SK-N-SH (cell line): ENCODE measurements around the gene STX11.

Experiments
- CHD2 ChIP-seq: fragments of 150-350 bp; IDR thresholded peaks from 2 replicates; pipeline ENCODE4 v1.6.1; 2018; ENCODE audit warnings: low read length; ENCODE audit not compliant: partially characterized antibody
- CTCF ChIP-seq: fragments of 200-600 bp; sonication (generic); IDR thresholded peaks from 2 replicates; pipeline ENCODE4 v1.6.1; 2017; ENCODE audit warnings: antibody characterized with exemption, mild to moderate bottlenecking, moderate library complexity
- MAX ChIP-seq: IDR thresholded peaks from 2 replicates; pipeline ENCODE4 v1.4.0; 2012; ENCODE audit warnings: low read depth
- NFIC ChIP-seq: IDR thresholded peaks from 2 replicates; pipeline ENCODE4 v1.4.0; 2012; ENCODE audit warnings: borderline replicate concordance
- NRF1 ChIP-seq: IDR thresholded peaks from 2 replicates; pipeline ENCODE4 v1.6.1; 2012; ENCODE audit warnings: low read depth, mild to moderate bottlenecking, low read length
- POLR2AphosphoS5 ChIP-seq: IDR thresholded peaks from 2 replicates; pipeline ENCODE4 v1.6.1; 2012; ENCODE audit warnings: low read depth, low read length
- RCOR1 ChIP-seq: fragments of 150-350 bp; IDR thresholded peaks from 2 replicates; pipeline ENCODE4 v1.6.1; 2017; ENCODE audit warnings: antibody characterized with exemption, low read length
- RFX5 ChIP-seq: IDR thresholded peaks from 2 replicates; pipeline ENCODE4 v1.6.1; 2012; ENCODE audit warnings: mild to moderate bottlenecking, improper control_type of control experiment, low read length
- SIN3A ChIP-seq: IDR thresholded peaks from 2 replicates; pipeline ENCODE4 v1.6.1; 2012; ENCODE audit warnings: low read depth, mild to moderate bottlenecking, low read length, moderate library complexity, borderline replicate concordance
- SMC3 ChIP-seq: IDR thresholded peaks from 2 replicates; pipeline ENCODE4 v1.6.1; 2012; ENCODE audit warnings: low read depth, low read length, improper control_type of control experiment
- TAF1 ChIP-seq: IDR thresholded peaks from 2 replicates; pipeline ENCODE4 v1.6.1; 2012; ENCODE audit warnings: low read depth, mild to moderate bottlenecking, low read length, moderate library complexity, borderline replicate concordance
- YY1 ChIP-seq: IDR thresholded peaks from 2 replicates; pipeline ENCODE4 v1.4.0; 2012; ENCODE audit warnings: low read depth, mild to moderate bottlenecking
- TF ChIP-seq, protein P1 (sequence below): IDR thresholded peaks from 2 replicates; pipeline ENCODE4 v1.4.0; 2012; ENCODE audit warnings: low read depth, borderline replicate concordance
- TF ChIP-seq, protein P2 (sequence below): IDR thresholded peaks from 2 replicates; pipeline ENCODE4 v1.4.0; 2012; ENCODE audit warnings: low read depth, borderline replicate concordance

GRCh38 chr6:144174006-144174405 lies 23.7 kb downstream of the STX11 start:
- no peak for TF ChIP-seq POLR2AphosphoS5
- TF ChIP-seq, protein P1, sequence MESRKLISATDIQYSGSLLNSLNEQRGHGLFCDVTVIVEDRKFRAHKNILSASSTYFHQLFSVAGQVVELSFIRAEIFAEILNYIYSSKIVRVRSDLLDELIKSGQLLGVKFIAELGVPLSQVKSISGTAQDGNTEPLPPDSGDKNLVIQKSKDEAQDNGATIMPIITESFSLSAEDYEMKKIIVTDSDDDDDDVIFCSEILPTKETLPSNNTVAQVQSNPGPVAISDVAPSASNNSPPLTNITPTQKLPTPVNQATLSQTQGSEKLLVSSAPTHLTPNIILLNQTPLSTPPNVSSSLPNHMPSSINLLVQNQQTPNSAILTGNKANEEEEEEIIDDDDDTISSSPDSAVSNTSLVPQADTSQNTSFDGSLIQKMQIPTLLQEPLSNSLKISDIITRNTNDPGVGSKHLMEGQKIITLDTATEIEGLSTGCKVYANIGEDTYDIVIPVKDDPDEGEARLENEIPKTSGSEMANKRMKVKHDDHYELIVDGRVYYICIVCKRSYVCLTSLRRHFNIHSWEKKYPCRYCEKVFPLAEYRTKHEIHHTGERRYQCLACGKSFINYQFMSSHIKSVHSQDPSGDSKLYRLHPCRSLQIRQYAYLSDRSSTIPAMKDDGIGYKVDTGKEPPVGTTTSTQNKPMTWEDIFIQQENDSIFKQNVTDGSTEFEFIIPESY, result no peak
- no peak for TF ChIP-seq RFX5
- no peak for TF ChIP-seq CTCF
- TF ChIP-seq RCOR1, result no peak
- no peak for TF ChIP-seq SIN3A
- TF ChIP-seq TAF1, result no peak
- TF ChIP-seq NFIC, result no peak
- TF ChIP-seq YY1, result no peak
- no peak for TF ChIP-seq SMC3
- TF ChIP-seq CHD2, result no peak
- no peak for TF ChIP-seq NRF1
- TF ChIP-seq MAX, result no peak
- TF ChIP-seq, protein P2, sequence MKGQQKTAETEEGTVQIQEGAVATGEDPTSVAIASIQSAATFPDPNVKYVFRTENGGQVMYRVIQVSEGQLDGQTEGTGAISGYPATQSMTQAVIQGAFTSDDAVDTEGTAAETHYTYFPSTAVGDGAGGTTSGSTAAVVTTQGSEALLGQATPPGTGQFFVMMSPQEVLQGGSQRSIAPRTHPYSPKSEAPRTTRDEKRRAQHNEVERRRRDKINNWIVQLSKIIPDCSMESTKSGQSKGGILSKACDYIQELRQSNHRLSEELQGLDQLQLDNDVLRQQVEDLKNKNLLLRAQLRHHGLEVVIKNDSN, result no peak
